HuH-7.5 (cell line): Measurements from ENCODE around the gene HNRNPA1.
"Not testable (repeated sequence)": the region's sequence is repeated elsewhere in the genome, so short reads cannot be mapped to it uniquely, and the experiment has no call there.

ENCODE experiments used
- DNase-seq: peaks from one replicate; pipeline ENCODE4 v3.0.0; 2011; ENCODE audit warnings: low spot score

Gene HNRNPA1

GRCh38 chr12:54280468-54281260, at the start of gene HNRNPA1:
HNRNPA1 (plus strand) TSS chr12:54280726; CDS start chr12:54280808, 82 bp downstream.
- DNase-seq: peak; percentile 83

DNA sequence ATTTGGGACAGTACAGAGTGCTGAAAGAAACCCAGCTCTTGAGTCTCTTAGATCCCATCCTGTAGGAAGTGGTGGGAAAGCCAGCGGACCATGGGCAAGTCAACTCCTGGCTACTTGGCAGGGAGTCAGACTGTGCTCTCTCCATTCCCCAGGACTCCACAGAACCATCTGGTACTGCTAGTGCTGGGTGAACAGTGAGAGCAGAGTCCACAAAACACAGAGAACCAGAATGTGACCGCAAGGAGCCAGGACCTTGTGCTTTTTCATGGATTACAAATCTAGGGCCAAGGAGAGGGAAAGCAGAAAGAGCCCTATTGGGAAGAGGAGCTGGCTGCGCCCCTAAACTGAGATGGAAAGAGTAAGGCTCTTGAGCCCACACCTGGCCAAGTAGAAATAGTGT, 49.3 kb upstream of the HNRNPA1 start:
- not testable (repeated sequence) for DNase-seq

GRCh38 chr12:54232790-54233189, 47.7 kb upstream of the HNRNPA1 start:
- no peak for DNase-seq

DNA sequence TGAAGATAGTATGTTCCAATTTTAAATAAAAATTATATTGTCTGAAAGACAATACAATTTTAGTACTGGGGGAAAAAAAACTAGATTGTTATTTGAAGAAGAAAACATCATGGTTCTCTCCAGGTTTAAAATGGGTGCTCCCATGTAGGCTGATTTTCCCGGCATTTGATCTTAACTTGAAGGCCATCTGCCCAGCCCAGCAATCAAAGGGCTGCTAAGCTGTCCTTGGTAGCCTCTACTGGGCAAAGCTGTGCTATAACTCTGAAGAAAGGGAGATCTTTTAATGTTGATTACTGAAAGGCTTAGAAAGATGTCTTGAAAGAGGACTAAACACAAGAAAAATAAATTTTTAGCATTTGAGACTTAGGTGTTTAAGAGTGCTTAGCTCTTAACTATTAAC, 42.0 kb upstream of the HNRNPA1 start:
- DNase-seq: no peak

DNA sequence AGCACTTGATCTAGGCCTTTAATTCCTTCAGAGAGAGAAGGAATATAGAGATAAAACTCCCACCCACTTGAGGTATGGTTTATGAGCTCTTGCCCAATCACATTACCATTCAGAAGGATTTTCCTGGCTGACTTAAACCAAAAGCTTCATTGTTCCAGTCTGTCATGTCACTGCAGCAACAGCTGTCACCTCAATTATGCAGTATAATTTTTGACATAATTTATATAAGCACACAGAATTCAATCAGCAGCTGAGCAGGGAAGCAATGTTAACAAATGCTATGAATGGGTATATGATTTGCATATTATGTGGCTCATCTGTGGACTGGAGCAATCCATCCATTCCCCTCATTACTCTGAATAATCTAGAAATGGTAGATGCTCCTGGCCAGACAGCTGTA, 40.9 kb upstream of the HNRNPA1 start:
- DNase-seq: no peak

- DNase-seq: no peak
These were observed 40.4 kb upstream of the HNRNPA1 start for GRCh38 chr12:54240129-54240528.

DNA sequence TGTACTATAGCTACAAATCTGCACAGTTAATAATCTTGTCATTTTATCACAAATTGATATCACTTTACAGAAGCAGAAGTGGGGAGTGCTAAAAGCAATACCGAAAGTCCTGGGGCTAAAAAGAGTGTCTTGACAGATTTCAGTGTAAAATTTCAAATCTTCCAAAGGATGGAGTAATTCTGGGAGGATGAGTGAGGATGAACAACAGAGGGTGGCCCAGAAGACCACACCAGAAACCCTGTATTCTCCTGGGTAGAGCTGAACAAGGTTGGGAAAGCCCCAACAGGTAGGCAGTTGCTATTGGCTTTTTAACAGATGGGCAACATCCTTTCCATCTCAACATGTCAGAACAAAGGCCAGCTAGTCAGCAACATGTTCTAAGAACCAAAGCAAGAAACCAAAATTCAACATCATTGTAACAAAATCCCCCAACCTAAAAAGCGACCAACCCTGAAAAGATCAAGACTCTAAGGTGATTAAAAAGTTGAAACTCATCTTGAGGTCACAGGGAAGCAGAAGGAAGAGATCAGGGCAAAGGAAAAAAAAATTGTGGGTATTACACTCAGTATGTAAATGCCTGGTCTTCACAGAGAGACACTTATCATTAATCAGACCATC, 39.4 kb upstream of the HNRNPA1 start:
- DNase-seq: no peak

GRCh38 chr12:54246011-54246641, 34.4 kb upstream of the HNRNPA1 start:
- DNase-seq: no peak

DNA sequence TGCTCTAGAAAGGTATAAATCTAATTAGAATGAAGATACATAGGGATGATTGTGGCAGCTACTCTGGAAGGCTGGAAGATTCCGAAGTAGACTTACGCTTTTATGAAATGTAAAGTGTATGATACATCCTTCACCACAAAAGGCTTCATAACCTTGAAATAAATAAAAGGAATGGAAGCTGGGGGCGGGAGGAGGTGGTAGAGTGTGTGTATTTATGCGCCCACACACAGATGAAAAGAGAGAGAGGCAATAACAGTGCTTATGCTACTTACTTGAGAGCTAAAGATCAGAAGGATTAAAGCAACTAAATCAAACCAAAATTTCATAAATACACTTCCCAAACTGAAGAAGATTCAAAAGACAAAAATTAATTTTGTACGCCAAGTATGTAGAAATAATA, 31.0 kb upstream of the HNRNPA1 start:
- no peak for DNase-seq

DNA sequence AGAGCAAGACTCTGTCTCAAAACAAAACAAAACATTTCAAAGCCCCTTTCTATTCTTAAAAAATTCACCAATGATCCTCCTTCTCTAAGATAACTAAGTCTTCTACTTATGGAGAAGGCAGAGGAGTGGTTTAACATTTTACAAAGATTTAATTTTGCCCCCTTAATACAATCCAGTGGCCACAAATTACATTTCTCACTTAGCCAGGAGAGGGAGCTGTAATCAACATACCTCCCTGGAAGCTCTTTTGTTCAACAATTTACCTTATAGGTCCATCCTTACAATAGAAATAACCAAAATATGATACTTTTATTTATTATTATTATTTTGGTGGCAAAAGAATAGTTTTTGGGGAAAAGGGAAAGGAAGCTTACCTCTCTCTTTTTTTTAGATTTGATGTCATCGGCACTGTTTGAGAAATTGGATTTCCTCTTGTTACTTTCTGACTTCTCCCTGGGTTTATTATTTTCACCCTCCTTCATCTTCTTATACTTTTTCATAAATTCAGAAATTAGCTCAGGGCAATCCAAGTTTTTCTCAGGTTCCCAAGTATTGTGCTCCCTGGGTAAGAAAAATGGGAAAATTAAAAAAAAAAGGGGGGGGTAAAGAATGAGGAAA, 28.8 kb upstream of the HNRNPA1 start:
- peak; percentile 59 for DNase-seq

GRCh38 chr12:54253240-54253639, 27.3 kb upstream of the HNRNPA1 start:
- DNase-seq: no peak

DNA sequence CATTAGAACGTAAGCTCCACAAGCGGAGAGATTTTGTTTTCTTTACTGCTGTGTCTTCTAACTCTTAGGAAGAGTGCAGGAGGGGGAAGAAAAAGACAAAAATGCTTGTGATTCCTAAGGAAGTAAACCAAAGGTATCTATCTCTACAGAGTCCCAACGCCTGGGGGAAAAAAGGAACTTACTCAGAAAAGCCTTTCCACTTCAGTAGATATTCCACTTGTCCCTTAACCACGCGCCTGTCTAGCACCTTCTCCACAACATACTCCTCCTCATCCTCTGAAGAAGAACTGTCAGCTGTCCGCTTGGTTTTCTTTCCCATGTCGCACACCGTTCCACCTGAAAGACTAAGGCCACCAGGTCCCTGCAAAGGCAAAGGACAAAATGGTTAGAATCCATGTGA, 23.2 kb upstream of the HNRNPA1 start:
- no peak for DNase-seq

DNA sequence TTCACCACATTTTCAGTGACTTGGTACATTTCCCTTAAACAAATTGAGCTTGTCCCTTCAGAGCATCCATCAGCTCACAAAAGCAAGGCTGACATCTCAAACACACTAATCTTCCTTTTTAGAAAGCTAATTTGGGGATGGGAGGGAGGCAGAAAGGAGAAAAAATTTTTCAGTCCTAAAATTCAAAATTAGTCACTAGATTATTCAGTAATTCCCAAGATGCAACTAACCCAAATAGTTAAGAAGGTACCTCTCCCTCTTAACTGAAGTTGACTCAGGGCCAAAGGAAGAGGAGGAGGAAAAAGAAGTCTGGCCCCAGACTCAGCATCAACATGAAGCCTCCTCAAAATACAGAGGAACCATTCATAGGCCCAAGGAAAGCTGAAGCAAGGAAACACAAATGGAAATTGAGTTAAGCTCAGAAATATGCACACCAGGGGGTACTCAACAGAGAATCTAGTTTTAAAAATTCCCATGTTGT, 22.3 kb upstream of the HNRNPA1 start:
- DNase-seq: no peak

DNA sequence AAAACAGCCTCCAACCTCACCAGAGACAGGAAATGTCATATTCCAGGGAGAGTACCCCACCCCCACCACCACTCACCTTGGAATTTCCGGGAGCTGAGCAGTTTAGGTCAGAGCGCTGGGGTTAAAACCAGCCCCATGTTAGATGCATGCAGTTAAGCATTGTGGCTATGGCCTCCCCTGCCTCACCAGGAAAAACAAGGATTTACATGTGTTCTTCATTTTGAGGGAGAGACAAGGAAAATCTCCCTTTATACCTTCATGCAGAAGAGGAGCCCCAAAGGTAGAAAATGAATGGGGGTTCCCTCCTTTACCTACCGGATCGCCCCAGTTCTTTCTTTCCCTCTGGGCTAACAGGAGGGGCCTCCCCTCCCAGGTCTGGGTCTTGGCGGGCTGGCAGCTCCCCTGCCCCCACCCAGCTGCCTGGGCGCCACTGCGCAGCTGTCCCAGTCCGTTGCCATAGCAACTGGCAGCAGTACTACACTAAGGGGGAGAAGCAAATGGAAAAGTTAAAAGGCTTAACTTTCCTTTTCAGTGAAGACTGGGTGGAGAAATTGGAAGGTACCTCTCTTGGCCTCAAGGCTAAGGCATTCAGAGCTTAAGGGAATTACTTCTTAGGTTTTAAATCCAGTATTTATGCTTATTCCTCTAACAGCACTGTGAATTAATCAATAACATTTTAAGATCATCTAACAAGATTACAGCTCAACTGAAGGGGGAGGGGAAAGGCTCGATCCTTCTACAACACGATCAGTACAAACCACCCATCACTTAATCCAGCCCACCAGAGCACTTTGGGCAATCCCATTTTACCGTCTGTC, 21.1 kb upstream of the HNRNPA1 start:
- no peak for DNase-seq

DNA sequence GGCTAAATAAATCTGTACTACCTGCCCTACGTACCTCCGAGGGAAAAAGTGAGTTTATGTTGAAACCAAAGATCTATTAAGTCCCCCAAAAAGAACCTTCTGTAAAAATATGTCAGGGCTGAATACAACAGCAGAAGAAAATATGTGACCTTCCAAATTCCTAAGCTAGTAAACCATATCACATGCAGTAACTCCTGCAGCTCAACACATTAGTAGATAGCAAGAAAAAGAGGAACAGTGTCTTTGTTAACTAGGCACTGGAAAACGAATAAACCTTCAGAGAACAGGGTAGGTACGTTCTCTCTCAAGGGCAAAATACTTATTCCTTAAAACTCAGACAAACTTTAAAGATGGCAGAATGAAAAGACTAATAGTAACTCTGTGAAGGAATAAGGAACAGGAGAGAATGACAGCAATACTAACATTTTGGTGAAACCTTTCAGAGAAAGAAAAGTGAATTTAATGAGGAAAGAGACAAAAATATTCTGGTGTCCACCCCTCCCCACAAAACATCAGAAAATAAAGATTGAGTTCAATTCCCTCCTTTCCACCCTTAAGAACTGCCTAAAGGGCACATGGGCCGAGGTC, 18.6 kb upstream of the HNRNPA1 start:
- DNase-seq: no peak

DNA sequence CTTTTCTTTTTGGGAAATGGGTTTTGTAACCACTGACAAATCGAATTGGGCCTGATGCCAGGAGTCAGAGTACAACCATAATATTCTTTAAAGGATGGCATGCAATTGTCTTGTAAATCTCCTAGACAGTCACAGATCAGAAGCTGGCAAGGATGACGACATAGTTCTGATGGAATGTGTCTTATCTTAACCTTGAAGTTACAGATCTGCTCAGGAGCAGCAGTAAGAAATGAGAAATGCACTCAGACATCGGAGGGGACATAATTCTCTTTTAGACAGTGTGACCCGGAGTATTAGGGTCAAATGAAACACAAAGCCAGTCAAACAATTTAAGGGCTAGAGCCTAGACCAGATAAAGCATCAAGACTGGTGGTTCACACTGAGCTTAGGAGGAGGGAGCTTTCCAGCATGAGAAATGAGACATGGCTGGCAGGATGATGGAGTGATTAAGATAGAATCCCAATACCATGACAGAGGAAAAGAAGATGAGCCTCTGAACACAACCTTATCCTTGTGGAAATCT, 18.1 kb upstream of the HNRNPA1 start:
- DNase-seq: no peak

GRCh38 chr12:54265364-54265812, 15.1 kb upstream of the HNRNPA1 start:
- no peak for DNase-seq

GRCh38 chr12:54266852-54267251, 13.7 kb upstream of the HNRNPA1 start:
- DNase-seq: no peak

- no peak for DNase-seq
These were observed 10.2 kb upstream of the HNRNPA1 start for GRCh38 chr12:54270345-54270744.

DNA sequence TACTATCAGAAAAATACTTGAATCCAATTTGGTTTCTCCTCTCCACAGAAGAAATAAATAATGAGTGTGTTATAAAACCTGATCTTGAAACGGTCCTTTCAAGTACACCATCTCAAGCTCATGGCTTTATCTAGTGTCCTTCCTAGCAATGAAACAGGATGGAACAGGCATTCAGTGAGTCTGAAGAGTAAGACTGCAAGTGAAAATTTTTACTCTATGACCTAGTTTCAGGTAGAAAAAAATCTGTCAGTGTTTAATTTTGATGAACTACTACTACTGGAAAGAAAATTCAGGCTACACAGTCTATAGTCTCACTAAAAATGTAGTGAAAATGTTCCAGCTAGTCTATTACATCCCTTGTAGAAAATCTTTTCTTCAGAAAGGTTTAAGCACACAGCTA, 8.3 kb upstream of the HNRNPA1 start:
- DNase-seq: no peak

DNA sequence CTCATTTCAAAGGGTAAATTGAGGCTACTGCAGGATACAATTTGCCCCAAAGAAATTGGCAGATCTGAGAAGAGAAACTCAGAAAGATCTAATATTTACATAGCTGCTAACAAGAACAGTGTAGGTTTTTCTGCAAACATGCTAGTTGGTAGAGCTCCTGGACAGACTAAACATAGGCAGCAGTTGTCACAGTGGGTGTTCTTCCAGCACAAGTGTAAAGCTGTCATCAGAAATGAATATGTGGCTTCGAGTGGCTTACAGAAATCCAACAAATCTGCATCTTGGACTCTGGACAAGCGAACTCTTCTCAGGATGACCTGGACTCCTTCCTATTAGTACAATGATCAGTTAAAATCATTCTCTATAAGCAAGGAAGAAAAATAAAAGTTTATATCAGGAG, 6.5 kb upstream of the HNRNPA1 start:
- DNase-seq: no peak
